Dendritic cell treated with granulocyte-macrophage colony-stimulating factor and Interleukin-4, amounts not matched to agents 40 ng/mL and 50 ng/mL, for 4 days (primary cell): Measurements from ENCODE around the gene MYO18B.

Source experiments
- H3K27ac Mint-ChIP-seq: one replicate; pipeline ENCODE4 v1.8.0; 2022; ENCODE audit warnings: mild to moderate bottlenecking, mixed read lengths
- H3K27me3 Mint-ChIP-seq: one replicate; pipeline ENCODE4 v1.8.0; 2022; ENCODE audit warnings: mild to moderate bottlenecking, mixed read lengths
- H3K36me3 Mint-ChIP-seq: one replicate; pipeline ENCODE4 v1.8.0; 2022; ENCODE audit warnings: low read depth, mixed read lengths
- H3K4me1 Mint-ChIP-seq: one replicate; pipeline ENCODE4 v1.8.0; 2022; ENCODE audit warnings: low read depth, mixed read lengths
- H3K4me3 Mint-ChIP-seq: one replicate; pipeline ENCODE4 v1.8.0; 2022; ENCODE audit warnings: mild to moderate bottlenecking, moderate library complexity, mixed read lengths
- H3K9me3 Mint-ChIP-seq: one replicate; pipeline ENCODE4 v1.8.0; 2022; ENCODE audit warnings: mixed read lengths
- intact Hi-C: fragments of 100-400 bp; cut with micrococcal nuclease; formaldehyde crosslinking; loops from one replicate; pipeline ENCODE4 v1.15.0; 2022

Gene MYO18B

DNA sequence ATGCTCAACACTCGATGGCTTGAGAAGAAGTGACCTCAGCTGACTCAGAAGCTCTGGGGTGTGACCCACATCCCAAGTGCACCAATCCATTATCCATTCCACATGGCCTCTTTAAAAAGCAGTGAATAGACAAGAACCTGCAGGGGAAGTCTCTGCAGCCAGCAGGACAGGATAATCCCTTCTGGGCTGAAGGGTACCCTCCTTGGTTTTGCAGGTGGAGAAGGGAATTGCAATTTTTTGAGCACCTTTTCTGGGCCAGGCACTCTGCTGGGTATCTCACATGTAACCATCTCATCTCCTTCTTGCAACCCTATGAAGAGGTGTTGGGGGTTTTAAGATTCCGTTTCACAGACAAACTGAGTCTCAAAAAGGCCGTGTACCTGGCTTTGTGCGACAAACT, 76.6 kb downstream of the MYO18B start:
- Mint-ChIP-seq H3K4me1 (no peaks in the 10 kb centered on the region), H3K36me3 (no peaks in the 10 kb centered on the region), H3K27me3 (peaks cover 12% of the 10 kb centered on the region), H3K9me3 (peaks cover 6% of the 10 kb centered on the region), H3K4me3 (no peak overlapping the region), H3K27ac (no peak overlapping the region)
- intact Hi-C loops: no loop called here

GRCh38 chr22:25822344-25822743, 80.4 kb downstream of the MYO18B start:
- H3K36me3 Mint-ChIP-seq: no peaks in the 10 kb centered on the region
- no peak overlapping the region for H3K4me3 Mint-ChIP-seq
- intact Hi-C loops: no loop called here

DNA sequence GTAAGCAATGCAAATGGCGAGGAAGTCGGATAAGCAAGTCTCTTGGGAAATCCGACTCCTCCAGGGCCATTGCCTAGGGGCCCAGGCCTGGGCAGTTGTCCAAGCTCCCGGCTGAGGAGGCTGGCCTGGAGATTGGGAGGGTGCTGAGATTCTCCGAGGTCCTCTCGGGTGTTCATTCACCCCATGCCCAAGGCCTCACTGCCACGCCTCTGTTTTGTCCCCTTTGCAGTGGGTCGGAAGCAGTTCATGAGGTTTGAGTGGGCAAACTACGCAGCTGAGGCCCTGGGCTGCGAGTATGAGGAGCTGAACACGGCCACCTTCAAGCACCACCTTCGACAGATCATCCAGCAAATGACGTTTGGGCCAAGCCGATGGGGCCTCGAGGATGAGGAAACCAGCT, 81.3 kb downstream of the MYO18B start:
- Mint-ChIP-seq H3K36me3 (no peaks in the 10 kb centered on the region), H3K4me3 (no peak overlapping the region), H3K4me1 (no peaks in the 10 kb centered on the region), H3K27me3 (peaks cover 5% of the 10 kb centered on the region), H3K27ac (no peak overlapping the region), H3K9me3 (peaks cover 6% of the 10 kb centered on the region)
- intact Hi-C loops: no loop called here

More at GRCh38 chr22:25822344-25822743, 80.4 kb downstream of the MYO18B start:
- peaks cover 6% of the 10 kb centered on the region for H3K9me3 Mint-ChIP-seq
- H3K4me1 Mint-ChIP-seq: no peaks in the 10 kb centered on the region
- H3K27me3 Mint-ChIP-seq: peaks cover 7% of the 10 kb centered on the region
- no peak overlapping the region for H3K27ac Mint-ChIP-seq

DNA sequence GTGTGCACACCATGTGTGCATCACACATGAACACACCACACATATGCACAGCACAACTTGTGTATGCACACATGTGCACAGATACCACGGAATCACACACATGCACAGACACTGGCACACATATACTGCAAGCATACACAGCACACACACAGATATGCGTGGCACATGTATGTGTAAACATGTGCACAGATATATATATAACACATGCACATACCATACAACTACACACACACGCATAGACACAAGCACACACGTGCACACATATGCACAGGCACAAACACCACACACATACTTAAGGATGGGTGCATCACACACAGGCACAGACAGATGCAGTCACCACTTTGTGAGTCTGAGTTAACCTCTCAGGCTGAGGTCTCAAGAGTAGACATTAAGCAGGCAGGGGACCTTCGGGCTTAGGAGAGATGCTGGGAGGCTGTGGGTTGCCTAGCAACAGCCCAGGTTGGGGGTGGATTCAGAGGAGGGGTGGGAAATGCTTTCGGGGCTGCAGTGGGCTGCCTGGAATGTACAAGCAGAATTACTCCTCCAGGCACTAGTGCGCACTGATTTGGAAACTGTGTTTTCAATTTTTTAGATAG, 82.9 kb downstream of the MYO18B start:
- Mint-ChIP-seq H3K4me1 (no peaks in the 10 kb centered on the region), H3K9me3 (peaks cover 6% of the 10 kb centered on the region), H3K4me3 (no peak overlapping the region), H3K36me3 (no peaks in the 10 kb centered on the region), H3K27me3 (peaks cover 3% of the 10 kb centered on the region), H3K27ac (no peak overlapping the region)
- intact Hi-C loops: no loop called here

- Mint-ChIP-seq H3K9me3 (peaks cover 2% of the 10 kb centered on the region), H3K4me1 (no peaks in the 10 kb centered on the region), H3K27me3 (no peaks in the 10 kb centered on the region), H3K36me3 (no peaks in the 10 kb centered on the region), H3K4me3 (no peak overlapping the region), H3K27ac (no peak overlapping the region)
- intact Hi-C loops: no loop called here
These were observed 85.4 kb downstream of the MYO18B start for GRCh38 chr22:25827415-25827814.

DNA sequence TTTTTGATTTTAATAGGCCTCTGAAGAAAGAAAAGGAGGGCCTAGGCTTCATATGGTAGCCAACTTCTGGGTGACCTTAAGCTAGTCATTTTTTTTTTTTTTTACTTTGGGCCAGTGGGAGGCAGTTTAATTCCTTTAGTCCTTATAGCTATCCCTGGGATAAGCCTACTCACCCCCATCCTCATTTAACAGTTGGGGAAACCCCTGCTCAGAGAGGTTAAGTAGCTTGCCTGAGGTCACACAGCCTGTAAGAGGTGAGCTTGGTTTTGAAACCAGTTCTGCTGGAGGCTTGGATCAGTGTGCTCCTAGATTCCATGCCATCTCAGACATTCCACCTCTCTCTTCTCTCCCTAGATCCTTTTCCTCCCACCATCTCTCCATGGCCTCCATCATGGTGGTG, 86.4 kb downstream of the MYO18B start:
- Mint-ChIP-seq H3K9me3 (no peaks in the 10 kb centered on the region), H3K27ac (no peak overlapping the region), H3K36me3 (no peaks in the 10 kb centered on the region), H3K4me3 (no peak overlapping the region), H3K4me1 (no peaks in the 10 kb centered on the region), H3K27me3 (no peaks in the 10 kb centered on the region)
- intact Hi-C loops: no loop called here

GRCh38 chr22:25829237-25829636, 87.2 kb downstream of the MYO18B start:
- intact Hi-C loops: no loop called here
- no peak overlapping the region for H3K27ac Mint-ChIP-seq
- H3K4me3 Mint-ChIP-seq: no peak overlapping the region
- H3K36me3 Mint-ChIP-seq: no peaks in the 10 kb centered on the region
- no peaks in the 10 kb centered on the region for H3K27me3 Mint-ChIP-seq
- no peaks in the 10 kb centered on the region for H3K4me1 Mint-ChIP-seq
- H3K9me3 Mint-ChIP-seq: no peaks in the 10 kb centered on the region

DNA sequence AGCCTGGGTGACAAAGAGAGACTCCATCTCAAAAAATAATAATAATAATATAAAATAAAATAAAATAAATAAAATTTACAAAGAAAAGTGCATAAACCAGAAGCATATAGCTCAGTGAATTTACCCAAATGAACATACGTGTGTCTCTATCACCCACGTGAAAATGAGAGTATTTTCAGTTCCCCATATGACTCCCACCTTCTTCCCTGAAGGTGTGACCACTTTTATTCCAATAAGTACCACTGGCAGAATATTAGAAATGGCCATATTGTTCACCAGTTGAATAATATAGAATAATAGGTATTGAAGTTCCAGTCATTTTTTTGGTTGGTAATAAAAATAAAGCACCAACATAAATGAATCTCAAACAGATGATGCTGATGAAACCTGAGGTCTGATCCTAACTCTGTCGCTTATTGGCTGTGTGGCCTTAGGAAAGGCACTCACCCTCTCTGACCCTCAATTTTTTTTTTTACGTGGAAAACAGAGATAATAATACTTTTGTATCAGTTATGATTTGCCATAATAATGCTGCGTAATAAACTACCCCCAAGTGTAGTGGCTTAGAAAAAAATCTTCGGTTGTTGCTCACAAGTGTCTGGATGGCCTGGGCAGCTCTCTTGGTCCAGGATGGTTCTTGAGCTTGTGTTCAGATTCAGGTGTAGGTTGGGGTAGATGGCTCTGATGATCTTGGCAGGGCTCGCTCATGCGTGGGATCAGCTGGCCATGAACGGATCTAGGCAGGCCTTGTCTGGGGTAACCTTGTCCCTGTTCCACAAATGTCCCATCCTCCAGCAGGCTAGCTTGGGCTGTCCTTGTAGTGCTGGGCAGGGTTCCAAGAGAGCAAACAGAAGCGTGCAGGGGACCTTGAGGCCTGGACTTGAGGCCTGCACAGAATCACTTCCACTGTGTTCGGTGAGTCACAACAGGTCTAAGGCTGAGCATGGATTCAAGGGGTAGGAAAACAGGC, 88.1 kb downstream of the MYO18B start:
- intact Hi-C loops: no loop called here
- H3K4me3 Mint-ChIP-seq: no peak overlapping the region

DNA sequence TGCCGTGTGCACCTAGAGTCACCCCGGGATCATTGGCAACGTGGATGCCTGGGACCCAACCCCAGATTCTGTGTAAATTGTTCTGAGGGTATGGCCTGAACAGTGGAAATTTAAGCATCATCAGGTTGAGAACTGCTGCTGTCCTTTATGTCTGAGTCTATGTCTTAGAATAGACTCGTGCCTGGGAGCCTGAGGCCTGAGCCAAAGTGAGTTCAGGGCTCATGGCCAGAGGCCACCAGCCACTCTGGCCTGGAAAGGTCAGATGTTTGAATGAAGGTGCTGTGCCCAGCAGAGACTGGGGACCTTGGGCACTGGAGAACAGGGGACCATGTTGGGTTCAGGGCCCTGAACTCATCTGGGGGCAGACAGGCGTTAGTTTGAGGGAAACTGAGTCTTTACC, 91.1 kb downstream of the MYO18B start:
- intact Hi-C loops: no loop called here
- H3K36me3 Mint-ChIP-seq: no peaks in the 10 kb centered on the region
- no peak overlapping the region for H3K4me3 Mint-ChIP-seq
- H3K27ac Mint-ChIP-seq: no peak overlapping the region
- H3K4me1 Mint-ChIP-seq: no peaks in the 10 kb centered on the region
- no peaks in the 10 kb centered on the region for H3K27me3 Mint-ChIP-seq
- no peaks in the 10 kb centered on the region for H3K9me3 Mint-ChIP-seq

More for the DNA sequence above, 88.1 kb downstream of the MYO18B start:
- no peaks in the 10 kb centered on the region for H3K9me3 Mint-ChIP-seq
- H3K36me3 Mint-ChIP-seq: no peaks in the 10 kb centered on the region
- no peaks in the 10 kb centered on the region for H3K4me1 Mint-ChIP-seq
- no peak overlapping the region for H3K27ac Mint-ChIP-seq
- no peaks in the 10 kb centered on the region for H3K27me3 Mint-ChIP-seq

DNA sequence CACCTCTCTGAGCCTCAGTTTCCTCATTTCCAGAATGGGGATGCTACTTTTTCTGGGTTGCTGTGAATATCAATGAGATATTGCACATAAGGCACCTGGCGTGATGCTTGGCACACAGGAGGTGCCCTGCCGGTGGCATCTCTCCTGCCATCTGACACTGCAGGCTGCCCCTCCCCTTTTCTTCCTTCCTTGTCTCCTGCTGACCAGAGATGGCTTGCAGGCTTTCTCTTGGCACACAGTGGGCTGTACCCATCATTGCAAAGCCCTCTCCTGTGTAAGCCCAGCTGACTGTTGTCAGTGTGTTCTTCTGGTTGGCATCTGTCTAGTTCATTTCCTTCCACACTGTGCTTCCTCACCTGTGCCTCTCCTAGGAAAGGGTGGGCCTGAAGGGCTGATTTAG, 91.7 kb downstream of the MYO18B start:
- H3K4me1 Mint-ChIP-seq: no peaks in the 10 kb centered on the region
- no peak overlapping the region for H3K4me3 Mint-ChIP-seq
- no peaks in the 10 kb centered on the region for H3K36me3 Mint-ChIP-seq
- no peaks in the 10 kb centered on the region for H3K27me3 Mint-ChIP-seq
- no peak overlapping the region for H3K27ac Mint-ChIP-seq
- H3K9me3 Mint-ChIP-seq: no peaks in the 10 kb centered on the region
- intact Hi-C loops: no loop called here

DNA sequence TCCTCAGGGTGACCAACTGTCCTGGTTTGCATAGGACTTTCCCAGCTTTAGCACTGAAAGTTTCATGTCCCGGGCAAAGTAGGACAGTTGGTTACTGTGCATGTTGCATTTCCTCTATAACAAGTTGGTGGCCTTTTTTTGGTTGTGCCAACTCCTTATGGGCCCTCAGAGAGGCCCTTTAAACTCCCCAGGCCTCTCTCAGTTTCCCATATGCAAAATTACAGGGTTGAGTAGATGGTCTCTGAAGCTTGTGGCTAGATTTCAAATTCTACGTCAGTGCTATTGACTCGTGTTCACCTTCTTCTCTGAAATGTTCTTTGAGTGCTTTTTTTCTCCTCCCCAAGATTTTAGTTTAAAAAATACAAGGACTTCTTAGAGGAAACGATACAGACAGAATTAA, 92.5 kb downstream of the MYO18B start:
- H3K27ac Mint-ChIP-seq: no peak overlapping the region
- intact Hi-C loops: no loop called here
- no peaks in the 10 kb centered on the region for H3K9me3 Mint-ChIP-seq
- H3K36me3 Mint-ChIP-seq: no peaks in the 10 kb centered on the region
- no peak overlapping the region for H3K4me3 Mint-ChIP-seq
- H3K27me3 Mint-ChIP-seq: no peaks in the 10 kb centered on the region
- no peaks in the 10 kb centered on the region for H3K4me1 Mint-ChIP-seq

GRCh38 chr22:25835348-25835747, 93.4 kb downstream of the MYO18B start:
- no peaks in the 10 kb centered on the region for H3K27me3 Mint-ChIP-seq
- no peaks in the 10 kb centered on the region for H3K9me3 Mint-ChIP-seq
- H3K27ac Mint-ChIP-seq: no peak overlapping the region
- intact Hi-C loops: no loop called here
- H3K36me3 Mint-ChIP-seq: no peaks in the 10 kb centered on the region
- H3K4me3 Mint-ChIP-seq: no peak overlapping the region
- no peaks in the 10 kb centered on the region for H3K4me1 Mint-ChIP-seq

DNA sequence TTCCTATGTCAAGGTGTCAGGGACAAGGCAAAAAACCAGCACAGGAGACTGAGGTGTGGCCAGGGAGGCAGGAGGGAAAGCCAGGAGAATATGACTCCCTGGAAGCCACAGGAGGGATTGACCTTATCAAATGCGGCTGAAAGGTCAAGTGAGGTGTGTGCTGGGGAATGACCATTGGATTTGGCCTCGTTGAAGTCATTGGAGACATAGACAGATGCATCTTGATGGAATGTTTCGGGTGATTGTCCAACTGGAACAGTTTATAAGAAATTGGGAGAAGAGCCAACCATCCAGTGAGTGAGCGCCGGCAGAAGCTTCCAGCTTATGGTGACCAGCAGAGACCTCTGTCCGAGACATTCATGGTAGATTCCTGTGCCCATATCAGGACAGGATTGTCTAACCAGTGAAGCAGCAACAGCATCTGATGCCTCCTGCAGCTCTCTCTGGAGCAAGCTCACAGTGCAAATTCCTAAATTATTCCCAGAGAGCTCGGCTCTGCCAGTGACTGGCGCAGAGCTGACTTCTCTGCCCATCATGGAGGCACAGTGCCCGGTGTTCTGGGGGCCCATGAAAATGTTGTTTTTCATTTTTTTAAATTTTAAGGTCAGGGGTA, 95.4 kb downstream of the MYO18B start:
- no peaks in the 10 kb centered on the region for H3K9me3 Mint-ChIP-seq
- H3K4me3 Mint-ChIP-seq: no peak overlapping the region
- intact Hi-C loops: no loop called here
- H3K27ac Mint-ChIP-seq: no peak overlapping the region
- no peaks in the 10 kb centered on the region for H3K4me1 Mint-ChIP-seq
- H3K27me3 Mint-ChIP-seq: peaks cover 3% of the 10 kb centered on the region
- H3K36me3 Mint-ChIP-seq: no peaks in the 10 kb centered on the region

- Mint-ChIP-seq H3K27me3 (peaks cover 3% of the 10 kb centered on the region), H3K4me3 (no peak overlapping the region), H3K36me3 (no peaks in the 10 kb centered on the region), H3K4me1 (no peaks in the 10 kb centered on the region), H3K9me3 (no peaks in the 10 kb centered on the region), H3K27ac (no peak overlapping the region)
- intact Hi-C loops: no loop called here
These were observed 97.2 kb downstream of the MYO18B start for GRCh38 chr22:25838960-25839741.
